Stimulated activated CD8-positive, alpha-beta memory T cell treated with anti-CD3 and anti-CD28 coated beads, Interleukin-7, amount 100 ng/mL, for 1 hour (primary cell): ENCODE results near the gene AKAP6.

Source experiments
- DNase-seq, 2 donors: peaks; one replicate each; pipeline ENCODE4 v3.0.0-alpha.2; 2020; ENCODE audit warnings: low read depth in 2 of 2

AKAP6 gene

DNA sequence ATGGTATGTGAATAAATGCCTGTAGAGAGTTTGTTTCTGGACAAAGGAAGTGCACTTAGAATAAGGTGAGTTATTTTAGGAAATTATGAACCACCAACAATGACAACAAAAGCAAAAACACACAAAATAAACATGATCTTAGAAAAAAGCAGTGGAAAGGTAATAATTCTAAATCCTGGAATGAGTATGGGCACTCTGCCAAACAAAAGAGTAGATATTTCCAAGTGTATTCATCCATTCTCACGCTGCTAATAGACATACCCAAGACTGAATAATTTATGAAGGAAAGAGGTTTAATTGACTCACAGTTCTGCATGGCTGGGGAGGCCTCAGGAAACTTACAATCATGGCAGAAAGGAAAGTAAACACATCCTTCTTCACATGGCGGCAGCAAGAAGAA lies 340.3 kb downstream of the AKAP6 start:
- DNase-seq: no peak

DNA sequence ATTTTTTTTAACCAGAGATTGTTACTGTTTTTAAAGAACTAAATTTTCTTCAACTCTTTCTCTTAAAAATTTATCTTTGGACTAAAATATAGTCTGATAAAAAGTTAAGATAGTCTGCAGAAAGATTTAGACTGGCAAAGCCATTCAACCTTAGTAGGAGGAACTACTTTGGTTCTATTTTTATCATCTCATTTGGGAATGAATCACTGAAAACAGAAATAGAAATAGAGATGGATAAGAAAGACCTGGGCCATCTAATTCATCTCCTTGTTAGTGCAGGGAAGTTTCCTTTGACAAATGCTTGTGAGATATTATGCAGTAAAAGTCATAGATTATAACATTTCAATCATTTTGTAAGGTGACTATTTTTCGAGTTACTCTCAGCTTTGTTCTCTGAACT lies 346.3 kb downstream of the AKAP6 start:
- no peak for DNase-seq

DNA sequence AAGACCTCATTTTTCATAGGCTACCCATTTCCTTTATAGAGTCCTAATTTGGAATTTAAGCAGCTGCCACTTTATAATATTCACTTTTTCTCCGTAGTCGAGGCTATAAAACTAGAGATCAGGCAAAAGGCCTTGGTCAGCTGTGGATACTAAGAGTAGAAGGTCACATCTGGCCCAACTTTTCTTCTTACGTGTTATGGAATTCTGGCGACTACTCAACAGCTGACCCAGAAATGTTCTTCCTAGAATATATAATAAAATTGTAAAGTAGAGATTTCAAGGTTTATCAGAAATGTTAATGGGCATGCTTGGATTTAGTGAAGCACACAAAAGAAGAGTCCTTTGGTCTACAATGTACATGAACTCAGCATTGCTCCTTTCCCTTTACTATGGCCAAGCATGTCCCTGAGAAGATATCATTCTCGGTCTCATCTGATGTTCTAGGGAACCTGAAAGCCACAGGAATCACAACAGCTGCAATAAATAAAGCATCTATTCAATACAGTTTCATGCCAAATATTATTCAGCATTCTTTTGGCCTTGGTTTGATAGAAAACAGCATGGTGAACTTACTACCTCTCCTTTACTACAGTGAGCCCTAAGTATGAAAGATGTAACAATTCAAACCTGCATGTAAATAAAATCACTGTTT lies 348.2 kb downstream of the AKAP6 start:
- no peak for DNase-seq

DNA sequence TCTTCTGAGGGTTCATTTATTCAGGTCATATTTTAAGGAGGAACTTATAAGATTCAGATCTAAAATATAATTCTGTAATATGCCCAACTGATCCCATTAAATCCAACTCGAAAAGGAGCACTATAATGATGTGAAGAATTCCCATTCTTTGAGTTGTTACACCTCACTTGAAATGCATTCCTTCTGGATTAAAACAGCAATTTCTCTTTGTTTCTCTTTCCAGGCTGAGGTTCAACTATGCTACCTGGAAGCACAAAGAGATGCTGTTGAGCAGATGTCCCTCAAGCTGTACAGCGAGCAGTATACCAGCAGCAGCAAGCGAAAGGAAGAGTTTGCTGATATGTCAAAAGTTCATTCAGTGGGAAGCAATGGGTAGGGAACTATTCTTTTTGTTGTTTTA lies 349.0 kb downstream of the AKAP6 start:
- DNase-seq: no peak

DNA sequence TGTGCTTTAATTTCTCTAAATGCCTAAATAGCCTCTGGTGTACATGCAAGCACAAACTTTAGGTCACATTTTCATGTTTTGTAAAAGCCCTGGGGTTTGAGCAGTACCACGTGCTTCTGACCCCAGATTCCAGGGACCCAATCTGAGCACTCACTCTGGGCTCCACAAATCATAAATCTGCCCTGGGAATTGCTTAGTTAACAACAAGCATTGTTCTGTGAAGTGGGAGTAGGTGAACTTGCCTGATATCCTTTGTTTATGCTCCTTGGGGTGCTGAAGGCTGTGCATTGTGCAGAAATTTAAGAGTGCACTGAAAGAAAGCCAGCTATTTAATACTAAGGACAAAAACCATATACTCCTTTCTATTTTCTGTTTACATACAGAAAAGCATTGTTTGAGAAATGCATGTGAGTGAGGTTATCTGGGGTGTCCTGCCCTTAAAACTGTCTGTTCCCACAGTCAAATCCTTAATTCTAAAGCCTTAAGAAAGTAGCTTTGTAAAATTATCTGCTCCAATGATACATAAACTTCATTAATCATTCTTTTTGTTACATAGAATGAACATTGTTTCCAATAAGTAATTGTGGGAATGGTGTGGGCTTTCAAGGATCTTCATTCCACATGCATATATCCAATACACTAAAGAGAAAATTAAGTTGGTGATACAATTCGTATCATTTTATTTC lies 351.0 kb downstream of the AKAP6 start:
- no peak for DNase-seq

- DNase-seq: no peak
Observed at GRCh38 chr14:32681598-32681997, 352.5 kb downstream of the AKAP6 start.

- DNase-seq: no peak
Observed at GRCh38 chr14:32682214-32682613, 353.1 kb downstream of the AKAP6 start.

DNA sequence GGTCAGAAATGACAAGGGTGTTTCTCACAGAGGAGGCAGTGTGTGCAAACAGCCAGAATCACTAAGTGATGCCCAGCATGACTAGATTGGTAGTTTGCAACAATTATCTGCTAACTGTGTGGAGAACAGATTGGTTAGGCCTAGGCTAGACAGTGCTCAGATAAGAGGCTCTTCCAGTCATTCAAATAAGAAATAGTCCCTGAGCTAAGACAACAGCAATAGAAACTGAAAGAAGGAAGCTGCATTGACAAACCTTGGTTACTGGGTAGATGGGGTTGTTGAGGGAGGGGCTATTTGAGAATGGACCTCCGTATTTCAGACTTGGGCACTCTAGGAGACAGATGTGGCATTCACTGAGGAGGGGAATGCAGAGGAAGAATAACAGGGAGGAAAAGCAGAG lies 354.6 kb downstream of the AKAP6 start:
- no peak for DNase-seq

- DNase-seq: no peak
Observed at GRCh38 chr14:32688941-32689340, 359.8 kb downstream of the AKAP6 start.

DNA sequence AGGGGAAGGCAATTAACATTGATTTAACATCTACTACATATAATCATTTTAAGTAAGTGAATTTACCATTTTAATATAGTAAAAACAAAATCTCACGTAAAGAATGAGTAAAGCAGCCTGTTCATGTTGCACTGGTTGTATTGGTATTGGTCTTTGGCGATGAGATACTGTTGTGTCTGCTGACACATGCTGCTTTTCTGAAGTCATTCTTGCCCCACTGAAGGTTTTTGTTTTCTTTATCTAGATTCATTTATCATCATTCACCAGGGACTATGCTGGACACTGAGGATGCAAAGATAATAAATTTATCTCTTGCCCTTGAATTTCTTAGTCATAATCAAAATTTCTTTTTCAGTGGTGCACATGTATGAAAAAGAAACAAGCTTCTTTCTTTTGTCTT lies 363.3 kb downstream of the AKAP6 start:
- no peak for DNase-seq

DNA sequence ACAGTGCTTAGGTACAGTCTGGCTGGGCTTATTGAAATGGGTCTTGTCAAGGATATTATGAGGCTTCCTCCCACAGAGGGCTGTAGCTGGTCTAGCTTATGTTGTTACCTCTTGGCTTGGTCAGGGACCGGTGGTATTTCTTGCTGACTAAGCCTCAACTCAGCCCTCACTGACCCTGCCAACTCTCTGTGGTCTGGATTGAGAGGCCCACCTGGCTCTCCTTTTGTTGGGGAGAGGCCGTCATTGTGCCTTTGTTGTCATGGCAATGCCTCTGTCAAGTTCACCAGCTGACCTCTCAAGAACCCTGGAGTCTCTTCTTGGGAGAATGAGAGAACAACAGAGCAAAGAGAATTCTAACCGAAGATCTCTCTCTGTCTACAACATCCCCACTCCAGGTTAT lies 364.0 kb downstream of the AKAP6 start:
- DNase-seq: no peak

DNA sequence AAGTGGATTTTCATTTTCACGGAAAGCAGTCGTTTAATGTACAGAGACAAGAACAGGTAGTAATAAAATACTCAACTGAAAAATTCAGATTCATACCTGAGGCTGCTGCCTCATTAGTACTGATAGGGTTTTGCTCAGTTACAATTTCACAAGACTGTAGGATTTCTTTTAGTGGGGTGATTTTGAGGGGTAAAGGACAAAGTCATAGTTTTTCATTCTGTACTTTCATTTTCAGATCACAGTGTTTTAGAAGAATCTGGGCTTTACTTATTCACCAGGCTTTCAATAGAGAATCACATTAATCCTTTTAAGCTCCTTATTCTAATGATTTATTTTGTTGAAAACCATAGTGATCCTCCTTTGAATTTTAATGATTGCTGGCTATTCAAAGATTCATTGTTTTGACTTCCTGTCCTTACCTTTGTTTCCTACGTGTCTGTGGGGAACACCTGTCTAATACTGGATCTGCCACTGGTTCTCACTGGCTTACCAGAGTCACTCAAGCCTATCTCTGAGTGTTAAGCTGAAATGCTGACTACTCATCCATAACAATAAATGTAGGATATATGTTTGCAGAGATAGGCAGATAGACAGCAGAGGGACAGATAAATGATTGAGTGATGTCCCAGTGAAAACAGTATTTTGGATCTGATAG lies 365.8 kb downstream of the AKAP6 start:
- no peak for DNase-seq

GRCh38 chr14:32696325-32697091 lies 367.4 kb downstream of the AKAP6 start:
- DNase-seq: no peak

DNA sequence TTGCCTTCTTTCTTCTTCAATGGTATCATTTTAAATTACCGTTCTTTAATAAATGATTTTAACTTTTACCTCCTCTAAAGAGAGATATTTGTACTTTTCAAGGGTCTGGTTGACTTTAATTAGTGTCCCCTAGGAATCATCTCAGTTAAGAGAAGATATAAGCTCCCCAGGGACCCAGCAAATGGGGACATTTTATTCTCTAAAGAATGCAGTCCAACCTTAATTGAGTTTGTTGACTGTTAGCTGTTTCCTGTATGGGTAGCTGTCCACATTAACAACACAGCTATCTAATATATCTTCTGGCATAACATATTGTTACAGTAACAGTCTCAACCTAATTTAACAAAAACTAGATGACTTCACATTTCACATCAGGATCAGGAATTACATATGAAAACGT lies 368.0 kb downstream of the AKAP6 start:
- no peak for DNase-seq

DNA sequence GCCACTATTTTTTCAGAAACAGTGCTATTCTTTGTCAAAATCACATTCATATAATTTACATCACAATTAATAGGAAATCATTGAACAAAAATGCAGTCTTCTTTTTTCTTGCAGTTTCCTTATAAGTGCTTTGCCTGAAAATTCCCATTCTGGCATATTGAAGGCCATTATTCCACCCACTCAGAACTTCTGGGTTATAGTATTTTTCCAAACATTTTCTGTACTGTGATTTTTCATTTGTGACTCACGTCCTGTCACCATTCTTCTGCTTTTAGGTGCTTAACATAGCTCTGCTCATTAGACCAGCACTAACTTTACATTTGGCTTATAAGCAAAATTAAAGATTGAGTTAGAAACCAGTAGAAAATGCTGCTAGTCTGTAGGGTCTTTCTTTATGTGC lies 368.6 kb downstream of the AKAP6 start:
- no peak for DNase-seq

DNA sequence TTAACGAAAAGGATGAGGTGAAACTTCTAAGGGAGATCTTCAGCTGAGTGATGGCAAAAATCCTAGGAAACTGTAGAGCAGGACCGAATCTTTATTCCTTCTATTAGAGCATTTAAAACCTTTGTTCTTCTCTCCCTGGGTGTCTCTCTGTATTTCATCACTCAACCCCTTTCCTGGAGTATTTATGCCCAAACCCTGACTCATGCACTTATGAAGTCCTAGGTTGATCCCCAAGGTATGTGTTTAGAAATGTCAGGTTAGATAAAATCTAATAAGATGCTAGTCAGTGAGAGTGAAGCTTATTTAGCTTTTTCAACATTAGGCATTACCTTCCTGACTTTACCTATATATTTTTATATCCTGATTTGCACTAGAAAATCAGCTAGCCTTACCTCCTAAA lies 369.7 kb downstream of the AKAP6 start:
- DNase-seq: no peak

GRCh38 chr14:32701475-32701874 lies 372.4 kb downstream of the AKAP6 start:
- no peak for DNase-seq

GRCh38 chr14:32702088-32702487 lies 373.0 kb downstream of the AKAP6 start:
- no peak for DNase-seq

- DNase-seq: no peak
Observed at GRCh38 chr14:32702562-32702961, 373.5 kb downstream of the AKAP6 start.

DNA sequence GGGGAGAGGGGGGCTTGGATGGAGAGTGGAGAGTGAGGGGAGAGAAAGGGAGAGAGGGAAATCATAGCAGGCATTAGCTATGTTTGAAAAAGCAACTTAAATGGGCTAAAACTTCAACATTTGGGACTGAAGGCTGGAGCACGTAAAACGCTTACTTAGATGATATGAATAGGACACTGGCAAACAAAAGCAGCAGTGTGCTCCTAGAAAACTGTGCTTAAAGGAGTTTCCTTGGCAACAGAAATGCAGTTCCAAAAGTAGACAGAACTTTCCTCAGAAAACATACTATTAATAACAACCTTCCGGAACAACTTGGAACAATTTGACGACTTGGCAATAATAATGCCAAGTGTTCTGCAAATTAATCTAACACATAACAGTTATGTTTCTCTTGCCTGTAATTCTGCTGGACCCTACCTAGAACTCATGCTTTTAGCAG lies 374.1 kb downstream of the AKAP6 start:
- DNase-seq: no peak

GRCh38 chr14:32706721-32707519 lies 377.8 kb downstream of the AKAP6 start:
- no peak for DNase-seq
